ENCODE measurements around the gene CYLD. TPM values are rescaled to one million over a fixed set of nuclear protein-coding genes. Genes with fewer than 3 reads are reported as not detected.

CYLD gene
- total RNA-seq, 1 experiment from 2014 or later: 12.5 TPM

DNA sequence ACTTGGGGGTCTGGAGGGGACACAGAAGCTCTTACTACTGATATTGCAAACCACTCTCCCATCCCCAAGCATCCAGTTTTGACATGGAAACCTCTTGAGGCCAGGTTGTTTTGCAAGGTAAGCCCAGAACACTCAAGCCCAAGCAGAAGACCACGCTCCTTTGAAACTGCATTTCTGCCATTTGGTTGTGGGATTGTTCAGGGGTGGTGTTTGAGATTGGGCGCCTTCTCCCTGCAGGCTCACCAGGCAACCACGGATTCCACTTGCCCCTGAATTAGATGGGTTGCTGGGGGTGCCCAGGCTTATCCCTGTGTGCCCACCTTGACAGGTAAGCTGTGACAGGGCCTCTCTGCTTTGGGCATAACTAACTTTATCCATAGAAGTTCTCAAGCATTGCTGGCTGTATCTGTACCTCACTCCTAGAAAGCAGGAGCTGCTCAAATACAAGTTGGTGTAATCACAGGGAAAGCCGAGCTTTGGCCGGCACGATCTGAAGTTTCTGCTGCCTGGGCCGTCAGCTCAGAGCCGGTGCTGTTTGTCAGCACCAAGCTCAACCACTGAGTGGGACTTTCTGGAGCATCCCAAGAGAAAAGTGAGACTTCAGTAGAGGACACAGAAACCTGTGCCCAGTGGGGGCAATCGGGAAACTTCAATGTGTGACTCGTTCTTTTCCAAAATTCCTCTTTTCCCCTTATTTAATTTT, 93.6 kb downstream of the CYLD start:
- Mint-ChIP-seq H3K9me3 (peaks cover 7 to 13% of the 10 kb centered on the region in 2 experiments; a peak in 4 of 5 replicates), H3K4me3 (no peak overlapping the region), H3K27ac (no peak overlapping the region), H3K36me3 (ENCODE audit: insufficient read depth in 1 of 3, low read depth in 3 of 3) (peaks cover 0 to 5% (median 4%) of the 10 kb centered on the region in 3 experiments; a peak in 3 of 7 replicates), H3K4me1 (peaks cover 0 to 6% of the 10 kb centered on the region in 2 experiments; a peak in 2 of 4 replicates), H3K27me3 (ENCODE audit: low read depth) (peaks cover 3% of the 10 kb centered on the region)
- Histone ChIP-seq H3K4me2 (ENCODE audit: insufficient read depth, insufficient read length, low read length) (no peak overlapping the region), H3K56ac (ENCODE audit: insufficient read length, low read depth, low read length) (no peak overlapping the region), H4K5ac (ENCODE audit: insufficient read length, low read depth, low read length) (no peak overlapping the region), H4K8ac (replicated peaks; ENCODE audit: insufficient read length, low read depth, low read length) (no peak overlapping the region), H3T11ph (ENCODE audit: low read length) (no peak overlapping the region), H3K79me1 (ENCODE audit: insufficient read depth, low read depth, low read length, poor library complexity, severe bottlenecking) (no peaks in the 10 kb centered on the region), H2BK15ac (ENCODE audit: low read depth, low read length) (no peak overlapping the region), H2AK5ac (ENCODE audit: insufficient read length, low read length) (no peak overlapping the region), H3K9me3 (ENCODE audit: control insufficient read depth, low read depth, low read length) (no peaks in the 10 kb centered on the region), H3K23me2 (ENCODE audit: insufficient read length, low read depth, low read length, poor library complexity, severe bottlenecking) (no peaks in the 10 kb centered on the region), H3K18ac (ENCODE audit: insufficient read length, low read depth, low read length) (no peak overlapping the region), H2BK12ac (ENCODE audit: insufficient read length, low read depth, low read length) (no peak overlapping the region), H2BK5ac (ENCODE audit: insufficient read length, low read length) (no peak overlapping the region), H4K91ac (ENCODE audit: insufficient read length, low read depth, low read length) (no peak overlapping the region), H4K20me1 (ENCODE audit: control insufficient read depth, insufficient read depth, insufficient read length) (peaks cover 2% of the 10 kb centered on the region), H3K27ac (ENCODE audit: insufficient read length, low read depth, low read length) (no peak overlapping the region), H3K79me2 (ENCODE audit: insufficient read depth, low read length) (no peaks in the 10 kb centered on the region), H3K9ac (ENCODE audit: extremely low read depth, insufficient read length, low read length) (no peak overlapping the region), H2BK120ac (ENCODE audit: low read depth, low read length, poor library complexity, severe bottlenecking) (no peak overlapping the region), H2AFZ (ENCODE audit: low read length) (no peak overlapping the region), H3K14ac (ENCODE audit: insufficient read depth, low read length) (no peak overlapping the region), H3K27me3 (ENCODE audit: insufficient read depth, low read length) (no peaks in the 10 kb centered on the region; the same call in 1 of the 2 replicates), H3K4ac (ENCODE audit: low read depth, low read length) (no peak overlapping the region), H3K23ac (ENCODE audit: insufficient read length, low read depth, low read length) (no peak overlapping the region), H2BK20ac (ENCODE audit: low read depth, low read length, poor library complexity, severe bottlenecking) (no peak overlapping the region), H3K4me1 (ENCODE audit: insufficient read depth, low read length) (no peaks in the 10 kb centered on the region)
- WGBS (ENCODE audit: extremely low coverage, insufficient read length, low lambda C conversion rate): no CpG with 5 or more reads among the region's 10 CpGs
- no peak for DNase-seq
- no peak for TF ChIP-seq CTCF (conservative IDR thresholded peaks at IDR 0.05)

All from H9 (cell line).